Common myeloid progenitor, CD34-positive (primary cell): ENCODE measurements around the gene DACT2.
"Not testable (repeated sequence)": the region's sequence is repeated elsewhere in the genome, so short reads cannot be mapped to it uniquely, and the experiment has no call there.

Experiments
- CTCF ChIA-PET: fragments of 350-600 bp; sonication (Branson Sonifier 250); formaldehyde crosslinking; loops from one replicate; lab custom pipeline; 2021; ENCODE audit warnings: antibody characterized with exemption; lab: Charles Lee
- POLR2A ChIA-PET: fragments of 350-600 bp; sonication (Branson Sonifier 250); formaldehyde crosslinking; loops from one replicate; lab custom pipeline; 2021; ENCODE audit warnings: antibody characterized with exemption; lab: Charles Lee
- DNase-seq, 3 donors: peaks; one replicate each; pipeline versions ENCODE4 v3.0.0 to v3.0.0-alpha.2; 2013
- H3K27ac ChIP-seq, 2 experiments: 1 replicate in 1 of 2; 2 replicates in 1 of 2; pipeline ENCODE4 v1.7.0; 2013; ENCODE audit warnings: inconsistent platforms in 2 of 2, low read length in 2 of 2, mild to moderate bottlenecking in 2 of 2, low read depth in 1 of 2, moderate library complexity in 1 of 2; ENCODE audit not compliant: severe bottlenecking in 2 of 2, insufficient read depth in 1 of 2, poor library complexity in 1 of 2
- H3K27me3 ChIP-seq, 5 experiments: replicated peaks in 2 of 5; 1 replicate in 3 of 5; 2 replicates in 2 of 5; pipeline versions ENCODE4 v1.6.1 to v1.7.0; 2013; ENCODE audit warnings: low read length in 4 of 5, mild to moderate bottlenecking in 2 of 5, moderate library complexity in 2 of 5, inconsistent platforms in 1 of 5; ENCODE audit not compliant: insufficient read depth in 5 of 5, control insufficient read depth in 4 of 5
- H3K36me3 ChIP-seq, 4 experiments: 1 replicate in 2 of 4; 2 replicates in 2 of 4; pipeline versions ENCODE4 v1.6.1 to v1.7.0; 2013; ENCODE audit warnings: low read length in 3 of 4, control low read depth in 1 of 4, mild to moderate bottlenecking in 1 of 4; ENCODE audit not compliant: control insufficient read depth in 4 of 4, insufficient read depth in 4 of 4
- H3K4me1 ChIP-seq, 4 experiments: 1 replicate in 3 of 4; 2 replicates in 1 of 4; pipeline versions ENCODE4 v1.6.1 to v1.7.1; 2013; ENCODE audit warnings: low read length in 3 of 4, mild to moderate bottlenecking in 3 of 4, control low read depth in 1 of 4, inconsistent platforms in 1 of 4, moderate library complexity in 1 of 4; ENCODE audit not compliant: control insufficient read depth in 4 of 4, insufficient read depth in 4 of 4; ENCODE audit errors: control extremely low read depth in 1 of 4
- H3K4me3 ChIP-seq, 7 experiments: 1 replicate in 4 of 7; 2 replicates in 3 of 7; pipeline versions ENCODE4 v1.5.1 to v1.7.0; 2013; ENCODE audit warnings: mild to moderate bottlenecking in 7 of 7, low read length in 6 of 7, moderate library complexity in 6 of 7, inconsistent platforms in 2 of 7, low read depth in 2 of 7, control low read depth in 1 of 7; ENCODE audit not compliant: insufficient read depth in 4 of 7, control insufficient read depth in 1 of 7; ENCODE audit errors: extremely low read depth in 1 of 7
- H3K9me3 ChIP-seq, 5 experiments: 1 replicate in 4 of 5; 2 replicates in 1 of 5; pipeline versions ENCODE4 v1.6.1 to v1.7.1; 2013; ENCODE audit warnings: low read length in 4 of 5, mild to moderate bottlenecking in 2 of 5, inconsistent platforms in 1 of 5, low read depth in 1 of 5, moderate library complexity in 1 of 5; ENCODE audit not compliant: control insufficient read depth in 4 of 5, insufficient read depth in 2 of 5; ENCODE audit errors: control extremely low read depth in 1 of 5
- WGBS: methylation state at CpG from one replicate; pipeline ENCODE4 v1.1.5; 2013; ENCODE audit not compliant: insufficient coverage; 5-methylcytosine and 5-hydroxymethylcytosine counted together

Gene DACT2

DNA sequence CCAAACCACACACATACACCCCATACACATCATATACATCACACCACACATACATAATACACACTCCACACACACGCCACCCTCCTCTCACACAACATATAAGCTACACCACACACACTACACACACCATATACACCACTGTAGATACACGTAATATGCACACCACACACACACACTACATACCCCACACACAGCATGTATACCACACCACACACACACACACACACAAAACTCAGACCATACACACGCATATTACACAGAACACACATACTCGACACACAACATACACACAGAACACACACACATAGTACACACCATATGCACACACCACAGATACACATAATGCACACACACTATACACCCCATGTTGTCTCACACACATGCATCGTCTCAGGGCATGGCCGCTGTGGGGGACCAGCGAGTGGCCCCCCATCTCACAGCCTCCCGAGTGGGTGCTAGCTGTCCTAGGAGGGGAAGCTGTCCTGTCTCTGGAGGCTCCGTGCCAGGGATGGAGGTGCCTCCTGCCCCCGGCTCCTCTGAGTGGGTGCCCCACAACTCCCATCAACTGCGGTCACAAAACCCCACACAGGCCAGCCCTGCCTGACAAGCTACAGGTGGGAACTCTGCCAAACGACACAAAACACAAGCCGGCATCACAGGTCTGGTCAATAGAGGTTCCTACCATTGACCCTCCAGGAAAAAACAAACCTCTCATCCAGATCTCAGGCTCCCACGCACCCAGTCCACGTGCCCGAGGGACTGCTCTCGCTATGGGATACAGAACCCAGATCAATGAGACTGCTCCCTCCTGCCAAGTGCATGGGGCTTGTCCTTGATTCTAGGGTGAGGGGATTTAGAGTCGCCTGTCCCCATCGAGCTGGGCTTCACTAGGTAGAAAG lies 49.1 kb downstream of the DACT2 start:
- CTCF ChIA-PET, result no interaction called here
- DNase-seq, result no peak
- Histone ChIP-seq H3K4me3 (no peak overlapping the region), H3K36me3 (no peaks in the 10 kb centered on the region), H3K4me1 (no peaks in the 10 kb centered on the region), H3K27me3 (peaks cover 0 to 59% (median 14%) of the 10 kb centered on the region in 5 experiments), H3K9me3 (no peaks in the 10 kb centered on the region), H3K27ac (no peak overlapping the region)
- WGBS, result 95% methylated on average over 11 of the region's 19 CpGs
- POLR2A ChIA-PET, result no interaction called here

DNA sequence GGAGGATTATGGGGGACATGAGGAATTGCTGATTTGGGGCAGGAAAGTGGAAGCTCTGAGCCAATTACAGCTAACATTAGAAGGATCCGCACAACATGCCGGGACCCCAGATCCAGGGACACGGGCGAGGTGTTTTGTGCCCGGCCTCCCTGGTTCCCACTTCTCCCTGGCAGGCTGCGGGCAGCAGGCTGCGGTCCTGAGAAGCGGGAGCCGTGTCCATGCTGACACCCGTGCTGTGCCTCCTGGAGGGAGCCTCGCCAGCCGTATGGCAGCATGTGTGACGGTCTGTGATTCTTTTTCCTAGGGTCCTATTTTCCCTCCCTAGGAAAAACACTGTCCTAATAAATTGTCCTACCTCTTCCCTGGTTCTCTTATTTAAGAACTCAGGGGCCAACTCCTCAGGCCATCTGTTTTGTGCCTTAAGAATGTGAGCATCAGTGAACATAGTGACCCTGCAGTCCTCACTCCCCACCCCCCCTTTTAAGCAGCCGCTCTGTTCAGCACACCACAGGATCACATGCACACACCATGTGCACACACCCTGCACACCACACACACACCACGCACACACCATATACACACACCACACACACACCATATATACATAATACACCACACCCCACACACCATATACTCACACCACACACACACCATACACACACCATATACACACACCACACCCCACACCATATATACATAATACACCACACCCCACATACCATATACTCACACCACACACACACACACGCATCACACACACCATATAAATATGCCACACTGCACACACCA lies 49.9 kb downstream of the DACT2 start:
- Histone ChIP-seq H3K36me3 (no peaks in the 10 kb centered on the region), H3K27me3 (peaks cover 0 to 55% (median 16%) of the 10 kb centered on the region in 5 experiments), H3K27ac (no peak overlapping the region), H3K4me1 (no peaks in the 10 kb centered on the region), H3K4me3 (no peak overlapping the region), H3K9me3 (no peaks in the 10 kb centered on the region)
- CTCF ChIA-PET, result no interaction called here
- POLR2A ChIA-PET, result no interaction called here
- 93% methylated on average over 14 of the region's 16 CpGs for WGBS
- no peak for DNase-seq

DNA sequence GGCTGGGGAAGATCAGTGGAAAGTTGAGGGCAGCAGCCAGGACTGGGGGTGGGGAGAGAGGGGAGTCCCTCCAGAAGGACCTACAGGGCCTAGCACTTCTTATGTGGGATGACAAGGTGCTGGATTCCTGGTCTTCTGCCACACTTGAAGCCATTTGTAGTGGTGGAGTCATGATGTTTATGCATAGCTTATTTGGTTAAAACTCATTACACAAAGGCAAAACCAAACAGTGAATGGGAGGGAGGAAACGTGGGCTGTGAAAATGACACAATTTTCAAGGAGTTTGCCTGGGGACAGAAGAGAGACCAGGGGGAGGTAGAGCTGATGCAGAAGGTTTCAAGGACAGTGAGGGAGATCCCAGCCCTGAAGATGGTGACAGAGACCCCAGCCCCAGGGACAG lies 50.8 kb downstream of the DACT2 start:
- Histone ChIP-seq H3K9me3 (no peaks in the 10 kb centered on the region), H3K4me3 (no peak overlapping the region), H3K27me3 (peaks cover 0 to 47% (median 16%) of the 10 kb centered on the region in 5 experiments), H3K27ac (no peak overlapping the region), H3K4me1 (no peaks in the 10 kb centered on the region), H3K36me3 (no peaks in the 10 kb centered on the region)
- ChIA-PET CTCF (no interaction called here), POLR2A (no interaction called here)
- 80% methylated on average over 1 of the region's 1 CpG for WGBS
- no peak for DNase-seq

DNA sequence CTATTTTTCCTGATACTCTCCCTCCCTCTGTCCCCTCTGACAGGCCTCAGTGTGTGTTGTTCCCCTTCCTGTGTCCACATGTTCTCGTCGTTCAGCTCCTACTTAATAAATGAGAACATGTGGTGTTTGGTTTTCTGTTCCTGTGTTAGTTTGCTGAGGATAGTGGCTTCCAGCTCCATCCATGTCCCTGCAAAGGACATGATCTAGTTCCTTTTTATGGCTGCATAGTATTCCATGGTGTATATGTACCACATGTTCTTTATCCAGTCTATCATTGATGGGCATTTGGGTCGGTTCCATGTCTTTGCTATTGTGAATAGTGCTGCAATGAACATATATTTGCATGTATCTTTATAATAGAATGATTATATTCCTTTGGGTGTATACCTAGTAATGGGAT lies 51.8 kb downstream of the DACT2 start:
- H3K9me3 ChIP-seq, H3K27ac ChIP-seq, POLR2A ChIA-PET, CTCF ChIA-PET, DNase-seq, H3K4me3 ChIP-seq, H3K4me1 ChIP-seq, H3K36me3 ChIP-seq: not testable (repeated sequence)
- WGBS, result no CpG with 5 or more reads among the region's 3 CpGs
- H3K27me3 ChIP-seq, result peaks cover 0 to 37% (median 13%) of the 10 kb centered on the region in 5 experiments

DNA sequence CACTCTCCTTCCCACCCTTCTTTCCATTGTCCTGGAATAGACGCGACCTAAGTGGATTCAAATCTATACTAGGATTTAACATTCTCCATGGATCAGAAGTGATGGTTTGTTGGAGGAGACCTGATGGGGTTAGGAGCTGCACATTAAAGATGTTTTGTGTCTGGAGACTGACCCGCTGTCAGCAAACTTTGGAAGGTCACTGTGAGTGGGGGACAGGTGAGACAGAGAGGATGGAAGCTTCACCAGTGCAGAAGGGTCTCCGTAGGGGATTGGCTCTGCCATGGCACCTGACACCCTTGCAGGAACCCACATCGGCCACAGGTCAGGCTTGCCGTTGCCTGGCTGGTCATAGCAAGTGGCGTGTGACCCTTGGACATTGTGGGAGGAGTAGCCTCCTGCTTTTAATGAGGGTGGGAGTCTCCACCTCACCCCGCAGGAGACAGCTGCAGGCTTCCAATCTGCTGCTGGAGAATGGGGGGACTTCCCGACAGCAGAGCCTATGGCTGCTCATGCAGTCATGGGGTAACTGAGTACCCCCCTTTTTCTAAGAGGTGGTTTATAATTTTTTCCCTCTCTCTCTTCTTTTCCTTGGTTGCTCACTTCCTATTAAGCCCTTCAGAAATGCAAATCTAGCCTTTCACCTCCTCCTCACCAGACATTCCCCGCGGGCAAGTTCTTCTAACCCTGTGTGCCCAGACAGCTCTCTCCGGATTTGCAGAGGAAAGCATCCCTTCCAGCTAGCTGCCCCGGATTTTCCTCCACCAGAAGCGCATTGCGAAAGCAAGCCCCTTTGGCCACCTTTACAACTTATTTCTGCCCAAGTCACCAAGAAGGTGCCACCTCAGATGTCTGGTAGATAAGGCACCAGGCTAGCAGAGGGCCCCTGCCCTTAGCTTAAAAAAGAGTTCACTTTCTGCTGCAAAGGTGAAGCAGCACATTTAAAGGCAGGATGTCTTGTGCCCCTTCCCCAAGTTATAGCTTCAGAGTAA lies 53.5 kb downstream of the DACT2 start:
- Histone ChIP-seq H3K36me3 (no peaks in the 10 kb centered on the region), H3K4me1 (no peaks in the 10 kb centered on the region), H3K27me3 (peaks cover 0 to 21% (median 6%) of the 10 kb centered on the region in 5 experiments), H3K9me3 (no peaks in the 10 kb centered on the region), H3K27ac (no peak overlapping the region), H3K4me3 (no peak overlapping the region)
- 72% methylated on average over 12 of the region's 15 CpGs for WGBS
- CTCF ChIA-PET, result no interaction called here
- DNase-seq, result no peak
- POLR2A ChIA-PET, result no interaction called here

DNA sequence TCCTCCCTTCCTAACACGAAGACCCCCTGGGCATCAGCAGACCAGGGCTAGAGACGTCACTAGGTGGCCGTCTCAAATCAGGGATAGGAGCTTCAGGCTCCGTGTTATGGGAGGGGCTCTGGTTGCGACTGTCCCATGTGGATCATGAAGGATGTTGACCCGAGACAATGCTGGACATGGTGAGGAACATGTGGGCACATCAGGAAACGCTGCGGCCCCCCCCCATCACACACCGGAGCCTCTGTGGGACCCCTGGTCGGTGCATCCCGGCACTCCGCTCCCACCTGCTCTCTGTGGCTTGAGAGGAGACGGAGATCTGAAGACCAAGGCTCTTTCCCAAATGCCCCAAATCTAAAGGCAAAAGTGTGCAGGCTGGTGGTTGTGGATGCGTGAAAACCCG lies 54.2 kb downstream of the DACT2 start:
- no peaks in the 10 kb centered on the region for H3K9me3 ChIP-seq
- WGBS, result 92% methylated on average over 13 of the region's 15 CpGs
- ChIA-PET CTCF (no interaction called here), POLR2A (no interaction called here)
- no peak for DNase-seq
- H3K27me3 ChIP-seq, result peaks cover 0 to 16% (median 4%) of the 10 kb centered on the region in 5 experiments
- H3K4me3 ChIP-seq, result no peak overlapping the region
- H3K4me1 ChIP-seq, result no peaks in the 10 kb centered on the region
- no peaks in the 10 kb centered on the region for H3K36me3 ChIP-seq
- H3K27ac ChIP-seq, result no peak overlapping the region
